H1 (cell line): ENCODE measurements around the gene PLEKHG5. TPM values are rescaled to one million over a fixed set of nuclear protein-coding genes. Genes with fewer than 3 reads are reported as not detected.
A peak's percentile ranks its signal among the peaks of the same experiment; 100 is the strongest.

Experiments used
- CTCF ChIA-PET: fragments of 300-600 bp; sonication (Branson Sonifier 250); formaldehyde crosslinking; loops from one replicate; lab custom pipeline; 2021; ENCODE audit not compliant: partially characterized antibody; lab: Charles Lee
- POLR2A ChIA-PET: fragments of 300-600 bp; sonication (Branson Sonifier 250); formaldehyde crosslinking; loops from one replicate; lab custom pipeline; 2021; ENCODE audit warnings: inconsistent platforms; ENCODE audit not compliant: partially characterized antibody; lab: Charles Lee
- DNase-seq, 2 experiments: peaks; one replicate each; pipeline versions ENCODE4 v3.0.0 to v3.0.0-alpha.2; 2010 to 2022; ENCODE audit warnings: low spot score in 2 of 2, low read depth in 1 of 2, mixed read lengths in 1 of 2
- FAIRE-seq: peaks from 2 replicates; lab custom pipeline; 2011; peaks lifted over from hg19 to GRCh38; lab: Jason Lieb, UNC
- H2AFZ ChIP-seq: 2 replicates; pipeline ENCODE4 v1.8.1; 2012; ENCODE audit warnings: low read length, inconsistent platforms
- H2AK5ac ChIP-seq: 2 replicates; pipeline ENCODE4 v1.6.1; 2013; ENCODE audit warnings: low read depth, low read length
- H2BK120ac ChIP-seq: replicated peaks from 2 replicates; pipeline ENCODE3; 2013; ENCODE audit warnings: low read depth, low read length, inconsistent platforms
- H2BK12ac ChIP-seq: 2 replicates; pipeline ENCODE4 v1.6.1; 2013; ENCODE audit warnings: low read depth, low read length
- H2BK15ac ChIP-seq: 2 replicates; pipeline ENCODE4 v1.6.1; 2013; ENCODE audit warnings: low read length
- H2BK20ac ChIP-seq: 2 replicates; pipeline ENCODE4 v1.6.1; 2013; ENCODE audit warnings: low read length
- H2BK5ac ChIP-seq: 2 replicates; pipeline ENCODE4 v1.6.1; 2013; ENCODE audit warnings: low read depth, low read length
- H3K14ac ChIP-seq: 2 replicates; pipeline ENCODE4 v1.6.1; 2013; ENCODE audit warnings: inconsistent platforms; ENCODE audit not compliant: insufficient read length
- H3K18ac ChIP-seq: 2 replicates; pipeline ENCODE4 v1.6.1; 2013; ENCODE audit warnings: low read length; ENCODE audit errors: extremely low read depth
- H3K23ac ChIP-seq: 2 replicates; pipeline ENCODE4 v1.6.1; 2013; ENCODE audit warnings: inconsistent platforms; ENCODE audit not compliant: insufficient read length
- H3K23me2 ChIP-seq: 2 replicates; pipeline ENCODE4 v1.6.1; 2013; ENCODE audit warnings: low read depth, low read length
- H3K27ac ChIP-seq: 2 replicates; pipeline ENCODE4 v1.6.1; 2011; ENCODE audit warnings: low read depth, low read length, inconsistent platforms
- H3K27me3 ChIP-seq, 4 experiments: replicated peaks in 1 of 4; 1 replicate in 1 of 4; 2 replicates in 3 of 4; pipeline versions ENCODE4 v1.6.1 to v1.8.1; 2011 to 2013; ENCODE audit warnings: low read length in 3 of 4, mild to moderate bottlenecking in 3 of 4, inconsistent platforms in 2 of 4, mixed read lengths in 2 of 4, moderate library complexity in 1 of 4; ENCODE audit not compliant: control insufficient read depth in 3 of 4, insufficient read depth in 3 of 4; ENCODE audit errors: extremely low read depth in 1 of 4
- H3K36me3 ChIP-seq, 4 experiments: 2 replicates each; pipeline versions ENCODE4 v1.6.1 to v1.8.1; 2011 to 2013; ENCODE audit warnings: mild to moderate bottlenecking in 4 of 4, low read length in 3 of 4, moderate library complexity in 2 of 4, control low read depth in 1 of 4, inconsistent platforms in 1 of 4; ENCODE audit not compliant: insufficient read depth in 4 of 4, control insufficient read depth in 2 of 4
- H3K4ac ChIP-seq: replicated peaks from 2 replicates; pipeline ENCODE3; 2013; ENCODE audit warnings: low read length, low read depth, mixed read lengths, inconsistent platforms; ENCODE audit not compliant: insufficient read length
- H3K4me1 ChIP-seq, 4 experiments: replicated peaks in 1 of 4; 1 replicate in 1 of 4; 2 replicates in 3 of 4; pipeline versions ENCODE4 v1.6.1 to v1.8.1; 2011 to 2013; ENCODE audit warnings: low read length in 3 of 4, inconsistent platforms in 2 of 4, mixed read lengths in 1 of 4; ENCODE audit not compliant: insufficient read depth in 4 of 4, control insufficient read depth in 3 of 4
- H3K4me2 ChIP-seq, 2 experiments: 2 replicates each; pipeline versions ENCODE4 v1.6.1 to v1.8.1; 2011 to 2013; ENCODE audit warnings: low read depth in 2 of 2, low read length in 2 of 2, control low read depth in 1 of 2, inconsistent platforms in 1 of 2, mild to moderate bottlenecking in 1 of 2; ENCODE audit not compliant: insufficient read depth in 1 of 2
- H3K4me3 ChIP-seq, 4 experiments: fragments of 200-600, 300-600 bp in 1 of 4; sonication (generic), shearing (Covaris generic), sonication (Bioruptor Twin) in 1 of 4; 2 replicates each; pipeline versions ENCODE4 v1.5.1 to v1.8.1; 2011 to 2016; ENCODE audit warnings: low read length in 4 of 4, low read depth in 3 of 4, control low read depth in 2 of 4, inconsistent platforms in 2 of 4, mild to moderate bottlenecking in 2 of 4, mixed read lengths in 1 of 4, moderate library complexity in 1 of 4; ENCODE audit not compliant: insufficient read depth in 2 of 4; ENCODE audit errors: extremely low read depth in 1 of 4
- H3K56ac ChIP-seq: replicated peaks from 2 replicates; pipeline ENCODE3; 2013; ENCODE audit warnings: low read depth, mild to moderate bottlenecking, mixed read lengths, low read length, inconsistent platforms; ENCODE audit not compliant: insufficient read length
- H3K79me1 ChIP-seq: 2 replicates; pipeline ENCODE4 v1.6.1; 2013; ENCODE audit warnings: low read depth, low read length, control low read depth
- H3K79me2 ChIP-seq, 2 experiments: 2 replicates each; pipeline versions ENCODE4 v1.6.1 to v1.8.1; 2012 to 2013; ENCODE audit warnings: low read length in 2 of 2, mild to moderate bottlenecking in 2 of 2, inconsistent platforms in 1 of 2; ENCODE audit not compliant: insufficient read depth in 2 of 2, control insufficient read depth in 1 of 2
- H3K9ac ChIP-seq, 4 experiments: replicated peaks in 1 of 4; 1 replicate in 1 of 4; 2 replicates in 3 of 4; pipeline versions ENCODE4 v1.6.1 to v1.8.1; 2011 to 2013; ENCODE audit warnings: low read depth in 3 of 4, low read length in 3 of 4, control low read depth in 2 of 4, mild to moderate bottlenecking in 2 of 4, moderate library complexity in 2 of 4, inconsistent platforms in 1 of 4; ENCODE audit errors: extremely low read depth in 1 of 4
- H3K9me3 ChIP-seq, 2 experiments: 2 replicates each; pipeline versions ENCODE4 v1.6.1 to v1.8.1; 2012 to 2013; ENCODE audit warnings: mild to moderate bottlenecking in 2 of 2, moderate library complexity in 2 of 2, control low read depth in 1 of 2, inconsistent platforms in 1 of 2, low read depth in 1 of 2, low read length in 1 of 2, mixed read lengths in 1 of 2; ENCODE audit not compliant: insufficient read depth in 2 of 2
- H4K20me1 ChIP-seq, 2 experiments: replicated peaks in 1 of 2; 2 replicates each; pipeline versions ENCODE3 to v1.8.1; 2011 to 2013; ENCODE audit warnings: inconsistent platforms in 2 of 2, low read length in 2 of 2, mild to moderate bottlenecking in 1 of 2; ENCODE audit not compliant: insufficient read depth in 2 of 2, control insufficient read depth in 1 of 2
- H4K5ac ChIP-seq: 2 replicates; pipeline ENCODE4 v1.6.1; 2013; ENCODE audit warnings: low read length, low read depth, mixed read lengths, inconsistent platforms; ENCODE audit not compliant: insufficient read length
- H4K8ac ChIP-seq: 2 replicates; pipeline ENCODE4 v1.8.0; 2013; ENCODE audit warnings: mild to moderate bottlenecking, moderate library complexity, low read length, inconsistent platforms; ENCODE audit not compliant: insufficient read depth; ENCODE audit errors: extremely low read depth
- H4K91ac ChIP-seq: replicated peaks from 2 replicates; pipeline ENCODE3; 2013; ENCODE audit warnings: low read length, mixed read lengths, inconsistent platforms; ENCODE audit not compliant: insufficient read length
- BACH1 ChIP-seq: IDR thresholded peaks from 2 replicates; pipeline ENCODE4 v1.6.1; 2012; ENCODE audit warnings: low read length, improper control_type of control experiment
- POU5F1 ChIP-seq: IDR thresholded peaks from 2 replicates; pipeline ENCODE4 v1.6.1; 2011; ENCODE audit warnings: low read depth, mild to moderate bottlenecking, low read length, moderate library complexity
- WGBS, 2 experiments: shearing (Covaris generic) in 1 of 2; methylation state at CpG; one replicate each; pipeline versions ENCODE4 v1.1.6 to v1.1.7; 2013 to 2015; ENCODE audit warnings: low lambda C conversion rate in 2 of 2, mixed read lengths in 2 of 2, inconsistent platforms in 1 of 2, low coverage in 1 of 2, missing lambda C conversion rate in 1 of 2; ENCODE audit not compliant: insufficient replicate concordance in 2 of 2, insufficient coverage in 1 of 2, insufficient read length in 1 of 2; ENCODE audit errors: extremely low coverage in 1 of 2, missing lambda C conversion rate in 1 of 2; 5-methylcytosine and 5-hydroxymethylcytosine counted together
- polyA plus RNA-seq, 7 experiments: library from polyadenylated mRNA; depleted of rRNA in 3 of 7; stranded (reverse) in 5 of 7; unstranded in 2 of 7; fragments of >200 nt in 5 of 7; fragments of 200-250 nt in 2 of 7; gene quantifications; 1 replicate in 5 of 7; 2 replicates in 1 of 7; 4 replicates in 1 of 7; pipeline versions ENCODE4 v1.2.1 to v1.2.3, GENCODE V29; 2011 to 2013; ENCODE audit warnings: missing spikeins in 2 of 7, mixed read lengths in 2 of 7
- total RNA-seq: library from RNA; stranded (reverse); fragmentation: NEBNext Ultra II Directional; extraction: Animal tissue kit (Norgen Biotek cat#: 25700); gene quantifications from 2 replicates; pipeline ENCODE4 v1.2.1, GENCODE V29; 2021

Gene PLEKHG5
- total and polyA plus RNA-seq, 2 of the 8 experiments (the other 6 are each of a cell fraction or from before 2014, with no cell fraction given): 10.4 to 13.8 TPM

DNA sequence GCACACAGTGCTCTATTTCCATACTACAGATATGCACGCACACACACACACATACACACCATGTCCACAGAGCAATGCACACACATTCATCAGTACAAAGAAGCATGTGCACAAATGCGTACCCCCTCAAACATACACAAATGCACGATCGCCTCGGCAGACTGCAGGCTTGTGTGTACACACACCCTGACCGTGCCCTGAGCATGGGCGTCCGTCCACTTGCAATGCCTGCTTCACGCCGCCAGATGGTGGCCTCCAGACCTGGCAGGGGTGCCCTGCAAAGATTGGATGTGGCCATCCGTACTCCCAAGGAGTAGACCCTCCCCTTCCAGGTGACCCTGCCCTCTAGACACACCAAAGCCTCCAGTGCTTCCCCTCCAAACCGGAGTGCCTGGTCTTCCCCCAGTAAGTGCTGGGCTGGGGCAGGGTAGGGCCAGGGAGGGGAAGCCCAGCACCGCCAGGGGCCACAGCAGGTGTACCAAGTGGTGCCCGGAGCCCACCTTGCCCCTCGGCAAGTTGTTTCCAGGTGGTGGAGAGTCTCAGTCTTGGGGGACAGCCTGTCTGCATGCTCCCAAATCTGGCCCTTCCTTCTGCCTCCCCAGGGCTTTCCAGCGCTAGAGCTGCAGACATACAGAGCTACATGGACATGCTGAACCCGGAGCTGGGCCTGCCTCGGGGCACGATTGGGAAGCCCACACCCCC is 46.3 kb downstream of the PLEKHG5 start:
- H4K8ac ChIP-seq: no peak overlapping the region
- no peaks in the 10 kb centered on the region for H3K79me1 ChIP-seq
- no peak overlapping the region for H3K23ac ChIP-seq
- peaks cover 13% of the 10 kb centered on the region; the same call in 1 of the 2 replicates for H3K23me2 ChIP-seq
- H3K27ac ChIP-seq: no peak overlapping the region
- ChIA-PET POLR2A (interaction anchor here (12.2 kb wide), 1 partner anchor 26 kb away, joined by 123 read pairs; the partner anchor contains the start of gene TNFRSF25), CTCF (interaction anchor here (0.7 to 18.8 kb wide), 12 partner anchors 11 to 96 kb away, joined by 3 to 321 read pairs (median 4); partner anchors contain the start of genes HES2 and PLEKHG5)
- H3K14ac ChIP-seq: no peak overlapping the region
- 0 out of 2 replicates have a peak overlapping the region, but pooled peaks have one; percentile 68 for H2AK5ac ChIP-seq
- H4K20me1 ChIP-seq: peaks cover 0 to 4% of the 10 kb centered on the region in 2 experiments
- no peak overlapping the region for H2BK15ac ChIP-seq
- no peak overlapping the region for H3K18ac ChIP-seq
- peak overlapping the region; percentile 39; the same call in 1 of the 2 replicates for H2BK12ac ChIP-seq
- H3K4ac ChIP-seq: no peak overlapping the region
- no peaks in the 10 kb centered on the region for H3K9me3 ChIP-seq
- H3K4me2 ChIP-seq: no peak overlapping the region
- H3K9ac ChIP-seq: no peak overlapping the region
- 78% methylated on average over 15 of the region's 19 CpGs; no CpG with 5 or more reads in 1 of the 2 experiments for WGBS, 2 experiments
- no peaks in the 10 kb centered on the region for H3K36me3 ChIP-seq
- peaks cover 0 to 16% (median 11%) of the 10 kb centered on the region in 4 experiments; a peak in 5 of 7 replicates for H3K27me3 ChIP-seq
- no peak overlapping the region for H3K56ac ChIP-seq
- H3K79me2 ChIP-seq: no peaks in the 10 kb centered on the region
- peaks cover 3 to 29% (median 18%) of the 10 kb centered on the region in 4 experiments for H3K4me1 ChIP-seq
- H2BK5ac ChIP-seq: no peak overlapping the region
- H3K4me3 ChIP-seq: no peak overlapping the region
- H4K5ac ChIP-seq: no peak overlapping the region
- no peak overlapping the region for H2BK120ac ChIP-seq
- H2BK20ac ChIP-seq: no peak overlapping the region
- H4K91ac ChIP-seq: no peak overlapping the region
- DNase-seq (no peak), FAIRE-seq (peak; percentile 92)
- H2AFZ ChIP-seq: no peak overlapping the region
- no peak for TF ChIP-seq POU5F1
- peak; percentile 35; the same call in 1 of the 2 replicates for TF ChIP-seq BACH1
